Measurements from ENCODE around the gene RNASET2. TPM values are rescaled to one million over a fixed set of nuclear protein-coding genes. Genes with fewer than 3 reads are reported as not detected.

RNASET2 gene
- total RNA-seq, 4 donors from 2014 or later, result 121 to 191 (median 176) TPM

GRCh38 chr6:166977621-166978525 lies 21.5 kb upstream of the RNASET2 start:
- 81 to 88% methylated on average over 9 of the region's 9 CpGs for WGBS, 2 donors (ENCODE audit: low coverage in 1 of 2)
- Histone ChIP-seq H3K9me3 (no peaks in the 10 kb centered on the region), H3K4me3 (no peak overlapping the region), H3K4me1 (no peaks in the 10 kb centered on the region), H3K36me3 (no peaks in the 10 kb centered on the region), H3K27me3 (no peaks in the 10 kb centered on the region), H3K27ac (no peak overlapping the region)
- TF ChIP-seq POLR2AphosphoS5 (IDR thresholded peaks at IDR 0.05) (no peak), POLR2A (IDR thresholded peaks at IDR 0.05) (no peak), EP300 (IDR thresholded peaks at IDR 0.05; ENCODE audit: low read depth) (no peak)
- TF ChIP-seq, protein P1, sequence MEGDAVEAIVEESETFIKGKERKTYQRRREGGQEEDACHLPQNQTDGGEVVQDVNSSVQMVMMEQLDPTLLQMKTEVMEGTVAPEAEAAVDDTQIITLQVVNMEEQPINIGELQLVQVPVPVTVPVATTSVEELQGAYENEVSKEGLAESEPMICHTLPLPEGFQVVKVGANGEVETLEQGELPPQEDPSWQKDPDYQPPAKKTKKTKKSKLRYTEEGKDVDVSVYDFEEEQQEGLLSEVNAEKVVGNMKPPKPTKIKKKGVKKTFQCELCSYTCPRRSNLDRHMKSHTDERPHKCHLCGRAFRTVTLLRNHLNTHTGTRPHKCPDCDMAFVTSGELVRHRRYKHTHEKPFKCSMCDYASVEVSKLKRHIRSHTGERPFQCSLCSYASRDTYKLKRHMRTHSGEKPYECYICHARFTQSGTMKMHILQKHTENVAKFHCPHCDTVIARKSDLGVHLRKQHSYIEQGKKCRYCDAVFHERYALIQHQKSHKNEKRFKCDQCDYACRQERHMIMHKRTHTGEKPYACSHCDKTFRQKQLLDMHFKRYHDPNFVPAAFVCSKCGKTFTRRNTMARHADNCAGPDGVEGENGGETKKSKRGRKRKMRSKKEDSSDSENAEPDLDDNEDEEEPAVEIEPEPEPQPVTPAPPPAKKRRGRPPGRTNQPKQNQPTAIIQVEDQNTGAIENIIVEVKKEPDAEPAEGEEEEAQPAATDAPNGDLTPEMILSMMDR (IDR thresholded peaks at IDR 0.05), result no peak
- intact Hi-C loops (cut with DNase I; ENCODE audit: low total_unique reads), result no loop called here
- DNase-seq, result no peak
- in situ Hi-C loops (cut with MboI; ENCODE audit: low pct_ligation_motif_present in 1 of 4, low pct_unique_long_range_greater_than_20kb in 1 of 4, low sequenced_read_pairs in 3 of 4), result loop anchor here in 3 of 4 donors (25.0 kb wide), 2 partner anchors 191 to 341 kb away; partner anchors contain the start of gene RPS6KA2 (in 1 of the 3)

- intact Hi-C loops (cut with DNase I; ENCODE audit: low total_unique reads), result no loop called here
- WGBS, 2 donors (ENCODE audit: low coverage in 1 of 2), result 85% methylated on average over 2 of the region's 2 CpGs; no CpG with 5 or more reads in 1 of the 2 donors
- H3K27ac ChIP-seq, result no peak overlapping the region
These were observed 20.3 kb upstream of the RNASET2 start for GRCh38 chr6:166976636-166977035.

DNA sequence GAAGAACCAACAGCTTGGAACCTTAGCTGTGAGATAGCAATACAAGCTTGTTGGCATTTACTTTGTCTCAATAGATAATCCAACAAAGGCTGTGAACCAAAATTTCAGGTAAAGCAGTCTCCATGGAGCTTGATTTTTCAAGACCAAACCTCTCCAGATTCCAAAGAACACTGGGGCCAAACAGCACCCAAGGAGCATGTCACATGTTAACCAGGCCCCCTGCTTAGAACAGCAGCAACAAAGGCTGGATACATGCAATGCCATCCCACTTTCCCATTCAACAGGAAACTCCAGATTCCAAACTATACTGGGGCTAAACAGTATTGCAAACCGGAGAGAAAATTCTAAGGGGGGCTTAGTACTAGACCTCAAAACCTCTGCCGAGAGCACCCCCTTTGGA lies 15.8 kb upstream of the RNASET2 start:
- intact Hi-C loops (cut with DNase I; ENCODE audit: low total_unique reads), result no loop called here
- in situ Hi-C loops (cut with MboI; ENCODE audit: low pct_ligation_motif_present in 1 of 4, low pct_unique_long_range_greater_than_20kb in 1 of 4, low sequenced_read_pairs in 3 of 4), result no loop called here
- 100% methylated on average over 2 of the region's 2 CpGs; no CpG with 5 or more reads in 1 of the 2 donors for WGBS, 2 donors (ENCODE audit: low coverage in 1 of 2)

More at GRCh38 chr6:166976636-166977035, 20.3 kb upstream of the RNASET2 start:
- Histone ChIP-seq H3K9me3 (no peaks in the 10 kb centered on the region), H3K4me1 (no peaks in the 10 kb centered on the region), H3K4me3 (no peak overlapping the region), H3K27me3 (no peaks in the 10 kb centered on the region), H3K36me3 (no peaks in the 10 kb centered on the region)
- no peak for TF ChIP-seq POLR2A (IDR thresholded peaks at IDR 0.05)
- TF ChIP-seq, protein P1 (IDR thresholded peaks at IDR 0.05), result no peak
- TF ChIP-seq EP300 (IDR thresholded peaks at IDR 0.05; ENCODE audit: low read depth), result no peak
- no peak for TF ChIP-seq POLR2AphosphoS5 (IDR thresholded peaks at IDR 0.05)
- in situ Hi-C loops (cut with MboI; ENCODE audit: low pct_ligation_motif_present in 1 of 4, low pct_unique_long_range_greater_than_20kb in 1 of 4, low sequenced_read_pairs in 3 of 4), result loop anchor here in 3 of 4 donors (25.0 kb wide), 2 partner anchors 189 to 339 kb away; partner anchors contain the start of gene RPS6KA2 (in 1 of the 3)
- no peak for DNase-seq

DNA sequence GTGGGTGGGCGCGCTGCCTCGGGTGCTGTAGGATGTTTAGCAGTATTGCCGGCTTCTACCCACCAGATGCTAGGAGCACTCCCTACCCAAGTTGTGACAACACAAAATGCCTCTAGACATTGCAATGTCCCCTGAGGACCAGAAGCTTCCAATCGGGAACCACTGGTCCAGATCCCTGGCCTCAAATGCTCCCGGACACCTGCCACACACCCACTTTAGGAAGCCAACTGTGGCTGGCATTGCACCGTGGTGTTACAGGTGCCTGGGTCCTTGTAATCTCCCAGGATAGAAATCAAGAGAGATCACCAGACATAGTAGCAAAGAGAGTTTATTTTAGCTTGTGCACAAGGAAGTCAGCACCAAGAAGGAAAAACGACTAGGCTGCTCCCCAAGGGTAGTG lies 14.9 kb upstream of the RNASET2 start:
- TF ChIP-seq, protein P1 (IDR thresholded peaks at IDR 0.05), result no peak
- no peak for TF ChIP-seq POLR2A (IDR thresholded peaks at IDR 0.05)
- TF ChIP-seq EP300 (IDR thresholded peaks at IDR 0.05; ENCODE audit: low read depth), result no peak
- no peak for TF ChIP-seq POLR2AphosphoS5 (IDR thresholded peaks at IDR 0.05)
- intact Hi-C loops (cut with DNase I; ENCODE audit: low total_unique reads) (no loop called here), in situ Hi-C loops (cut with MboI; ENCODE audit: low pct_ligation_motif_present in 1 of 4, low pct_unique_long_range_greater_than_20kb in 1 of 4, low sequenced_read_pairs in 3 of 4) (no loop called here)
- no peaks in the 10 kb centered on the region for H3K27me3 ChIP-seq
- H3K36me3 ChIP-seq, result no peaks in the 10 kb centered on the region
- no peaks in the 10 kb centered on the region for H3K9me3 ChIP-seq
- 85 to 88% methylated on average over 7 to 8 of the region's 8 CpGs for WGBS, 2 donors (ENCODE audit: low coverage in 1 of 2)
- H3K4me3 ChIP-seq, result no peak overlapping the region
- H3K4me1 ChIP-seq, result no peaks in the 10 kb centered on the region
- H3K27ac ChIP-seq, result no peak overlapping the region
- DNase-seq, result no peak

More for the DNA sequence above, 15.8 kb upstream of the RNASET2 start:
- TF ChIP-seq, protein P1 (IDR thresholded peaks at IDR 0.05), result no peak
- TF ChIP-seq POLR2A (IDR thresholded peaks at IDR 0.05) (no peak), EP300 (IDR thresholded peaks at IDR 0.05; ENCODE audit: low read depth) (no peak), POLR2AphosphoS5 (IDR thresholded peaks at IDR 0.05) (no peak)
- Histone ChIP-seq H3K27ac (no peak overlapping the region), H3K36me3 (no peaks in the 10 kb centered on the region), H3K4me3 (no peak overlapping the region), H3K9me3 (no peaks in the 10 kb centered on the region), H3K4me1 (no peaks in the 10 kb centered on the region), H3K27me3 (no peaks in the 10 kb centered on the region)
- no peak for DNase-seq
